ENCODE measurements around the gene DOK6.

DOK6 gene

DNA sequence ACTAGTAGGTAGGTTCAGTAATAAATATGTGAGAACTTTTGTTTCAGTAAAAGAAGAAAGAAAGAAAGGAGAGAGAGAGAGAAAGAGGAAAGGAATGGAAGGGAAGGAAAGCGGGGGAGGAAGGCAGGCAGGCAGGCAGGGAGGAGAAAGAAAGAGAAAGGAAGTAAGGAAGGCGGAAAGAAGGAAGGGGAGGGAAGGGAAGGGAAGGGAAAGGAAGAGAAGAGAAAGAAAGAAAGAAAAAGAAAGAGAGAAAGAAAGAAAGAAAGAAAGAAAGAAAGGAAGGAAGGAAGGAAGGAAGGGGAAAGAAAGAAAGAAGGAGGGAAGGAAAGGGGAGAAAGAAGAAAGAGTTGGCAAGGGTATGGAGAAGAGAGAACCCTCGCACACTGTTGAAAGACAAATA is 479.4 kb downstream of the DOK6 start:
- TF ChIP-seq, protein P1, sequence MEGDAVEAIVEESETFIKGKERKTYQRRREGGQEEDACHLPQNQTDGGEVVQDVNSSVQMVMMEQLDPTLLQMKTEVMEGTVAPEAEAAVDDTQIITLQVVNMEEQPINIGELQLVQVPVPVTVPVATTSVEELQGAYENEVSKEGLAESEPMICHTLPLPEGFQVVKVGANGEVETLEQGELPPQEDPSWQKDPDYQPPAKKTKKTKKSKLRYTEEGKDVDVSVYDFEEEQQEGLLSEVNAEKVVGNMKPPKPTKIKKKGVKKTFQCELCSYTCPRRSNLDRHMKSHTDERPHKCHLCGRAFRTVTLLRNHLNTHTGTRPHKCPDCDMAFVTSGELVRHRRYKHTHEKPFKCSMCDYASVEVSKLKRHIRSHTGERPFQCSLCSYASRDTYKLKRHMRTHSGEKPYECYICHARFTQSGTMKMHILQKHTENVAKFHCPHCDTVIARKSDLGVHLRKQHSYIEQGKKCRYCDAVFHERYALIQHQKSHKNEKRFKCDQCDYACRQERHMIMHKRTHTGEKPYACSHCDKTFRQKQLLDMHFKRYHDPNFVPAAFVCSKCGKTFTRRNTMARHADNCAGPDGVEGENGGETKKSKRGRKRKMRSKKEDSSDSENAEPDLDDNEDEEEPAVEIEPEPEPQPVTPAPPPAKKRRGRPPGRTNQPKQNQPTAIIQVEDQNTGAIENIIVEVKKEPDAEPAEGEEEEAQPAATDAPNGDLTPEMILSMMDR (IDR thresholded peaks at IDR 0.05; ENCODE audit: borderline replicate concordance, insufficient read depth, low read depth, low read length) = no peak
- H3K4me3 ChIP-seq (ENCODE audit: low read depth, low read length) = no peak overlapping the region

DNA sequence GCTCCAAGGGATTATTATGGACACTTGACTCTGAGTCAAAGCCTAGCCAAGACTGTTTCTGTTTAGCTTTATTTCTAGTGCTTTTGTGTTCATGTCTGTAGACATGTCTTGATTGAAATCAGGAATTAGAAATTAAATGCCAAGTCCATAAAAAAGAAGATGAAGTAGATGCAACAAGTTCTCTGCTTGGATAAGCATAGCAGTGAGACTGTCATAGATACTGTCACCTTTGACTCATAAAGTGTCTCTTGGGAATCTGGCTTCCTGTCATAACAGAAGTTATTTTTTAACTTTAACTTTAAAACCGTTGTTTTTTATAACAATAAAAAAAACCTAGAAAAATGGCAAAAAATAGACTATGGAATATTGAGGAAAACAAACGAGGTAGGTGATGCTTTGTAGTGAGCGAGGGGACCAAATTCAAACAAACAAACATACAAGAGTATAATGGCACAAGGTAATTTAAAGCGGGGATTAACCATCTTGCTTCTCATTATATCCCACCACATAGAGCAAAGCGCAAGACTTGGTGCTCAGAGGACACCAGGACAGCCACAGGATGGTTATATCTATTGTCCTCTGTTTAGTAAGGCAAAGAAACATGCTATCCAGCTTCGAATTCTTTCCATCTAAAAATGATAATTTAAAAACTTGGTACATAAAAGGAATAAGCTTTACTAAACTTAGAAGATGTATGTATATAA is 482.4 kb downstream of the DOK6 start:
- TF ChIP-seq, protein P1 (IDR thresholded peaks at IDR 0.05; ENCODE audit: borderline replicate concordance, insufficient read depth, low read depth, low read length) = no peak
- no peak overlapping the region for H3K4me3 ChIP-seq (ENCODE audit: low read depth, low read length)

DNA sequence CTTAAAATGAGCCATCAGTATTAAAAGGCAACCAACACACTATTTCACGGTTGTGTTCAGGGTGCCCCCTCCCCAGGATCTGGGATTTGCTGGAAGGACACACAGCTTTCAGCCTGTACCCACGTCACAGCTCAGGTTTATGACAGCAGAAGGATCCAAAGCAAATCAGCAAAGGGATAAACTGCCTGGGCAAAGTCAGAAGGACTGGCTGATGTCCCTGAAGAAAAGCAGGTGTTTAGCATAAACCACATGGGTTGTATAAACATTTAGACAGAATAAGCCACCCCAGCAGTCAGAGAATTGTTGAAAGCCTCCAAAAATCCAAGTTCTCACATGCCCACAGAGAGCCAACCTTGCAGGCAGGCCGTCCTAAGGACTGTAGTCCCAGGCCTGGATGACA is 483.1 kb downstream of the DOK6 start:
- TF ChIP-seq, protein P1 (IDR thresholded peaks at IDR 0.05; ENCODE audit: borderline replicate concordance, insufficient read depth, low read depth, low read length) = no peak
- H3K4me3 ChIP-seq (ENCODE audit: low read depth, low read length) = no peak overlapping the region

DNA sequence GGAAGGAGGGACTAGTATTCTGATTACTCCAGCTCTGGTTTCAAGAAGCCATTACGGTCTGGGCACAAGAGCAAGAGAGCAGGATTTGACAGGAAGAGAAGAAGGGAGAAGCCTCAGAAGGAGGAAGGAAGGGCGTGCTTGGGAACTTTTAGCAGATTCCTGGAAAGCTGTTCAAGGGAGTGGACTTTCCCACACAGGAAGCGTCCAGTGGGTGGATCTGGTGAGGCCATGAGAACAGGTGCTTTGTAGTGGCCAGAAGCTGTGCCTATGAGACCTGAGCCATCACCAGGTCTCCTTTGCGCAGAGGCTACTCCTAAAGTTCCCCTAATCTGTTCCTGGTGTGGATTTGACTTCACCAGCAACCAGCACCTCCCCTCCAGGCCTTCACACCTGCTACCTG is 484.7 kb downstream of the DOK6 start:
- no peak overlapping the region for H3K4me3 ChIP-seq (ENCODE audit: low read depth, low read length)
- TF ChIP-seq, protein P1 (IDR thresholded peaks at IDR 0.05; ENCODE audit: borderline replicate concordance, insufficient read depth, low read depth, low read length) = no peak

DNA sequence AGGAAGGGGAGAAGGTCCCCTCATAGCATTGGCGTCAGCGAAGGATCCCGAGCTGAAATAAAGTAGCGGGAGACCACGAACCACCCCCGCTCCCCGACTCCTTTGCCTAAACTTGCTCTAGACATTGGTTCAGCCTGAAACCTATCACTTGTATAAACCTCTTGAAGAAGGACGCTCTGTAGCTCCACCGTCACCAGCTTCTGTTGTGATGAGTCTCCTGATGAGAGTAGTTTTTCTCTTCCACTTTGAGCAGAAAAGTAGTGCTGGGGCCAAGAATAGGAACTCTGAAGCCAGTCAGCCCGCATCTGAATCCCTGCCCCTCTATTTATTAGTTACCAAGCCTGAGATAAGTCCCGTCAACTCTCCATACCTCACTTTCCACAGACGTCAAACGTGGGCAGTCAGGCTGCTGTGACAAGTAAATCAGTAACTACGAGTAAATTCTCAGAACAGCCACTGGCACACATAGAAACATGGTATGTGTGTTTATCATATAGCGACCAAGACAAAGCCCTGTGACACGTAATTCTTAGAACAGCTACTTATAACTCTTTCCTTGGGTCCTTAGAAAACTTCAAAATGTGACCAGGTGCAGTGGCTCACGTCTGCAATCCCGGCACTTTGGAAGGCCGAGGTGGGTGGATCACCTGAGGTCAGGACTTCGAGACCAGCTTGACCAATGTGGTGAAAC is 485.3 kb downstream of the DOK6 start:
- TF ChIP-seq, protein P1 (IDR thresholded peaks at IDR 0.05; ENCODE audit: borderline replicate concordance, insufficient read depth, low read depth, low read length) = no peak
- H3K4me3 ChIP-seq (ENCODE audit: low read depth, low read length) = no peak overlapping the region

DNA sequence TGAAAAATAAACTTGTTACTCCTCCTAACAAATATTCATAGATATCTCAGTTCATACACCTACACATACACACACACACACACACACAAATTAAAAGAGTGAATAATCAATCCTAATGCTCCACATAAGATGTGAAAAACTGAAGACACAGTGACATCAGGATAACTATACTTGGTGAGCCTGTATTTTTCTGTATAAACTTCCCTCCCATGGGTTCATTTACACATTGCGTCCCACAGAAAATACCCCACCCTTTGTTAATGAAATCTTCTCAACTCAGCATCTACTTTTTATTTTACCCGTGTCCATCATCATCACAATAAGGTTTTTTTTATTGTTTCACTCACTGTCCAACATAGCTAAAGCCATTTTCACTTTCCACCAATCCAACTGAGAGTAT is 486.6 kb downstream of the DOK6 start:
- H3K4me3 ChIP-seq (ENCODE audit: low read depth, low read length) = no peak overlapping the region
- TF ChIP-seq, protein P1 (IDR thresholded peaks at IDR 0.05; ENCODE audit: borderline replicate concordance, insufficient read depth, low read depth, low read length) = no peak

- TF ChIP-seq, protein P1 (IDR thresholded peaks at IDR 0.05; ENCODE audit: borderline replicate concordance, insufficient read depth, low read depth, low read length) = no peak
- no peak overlapping the region for H3K4me3 ChIP-seq (ENCODE audit: low read depth, low read length)
Measured at GRCh38 chr18:69889009-69889408, 488.3 kb downstream of the DOK6 start.

Data from GM12875 (cell line).